ENCODE results near the gene SND1.

SND1 gene

DNA sequence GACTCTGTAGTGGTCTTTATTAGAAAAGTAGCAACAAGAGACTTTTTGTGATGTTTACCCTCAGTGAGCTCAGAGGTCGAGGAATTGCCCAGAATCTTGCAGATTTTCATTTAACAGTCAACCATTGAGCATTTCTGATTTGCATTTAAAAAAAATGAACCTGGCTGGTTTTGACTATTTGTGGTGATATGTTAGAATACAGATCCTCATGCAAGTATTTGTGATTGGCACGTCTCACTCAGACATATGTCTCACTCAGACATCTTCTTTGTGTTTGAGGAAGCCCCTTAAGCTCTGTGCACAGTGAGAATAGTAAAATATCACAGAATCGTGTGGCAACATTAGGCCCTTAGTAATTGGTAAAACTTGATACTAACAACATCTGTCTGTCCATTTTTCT is 113.2 kb downstream of the SND1 start:
- no peak overlapping the region for H3K4me3 ChIP-seq (ENCODE audit: insufficient read depth, low read length, poor library complexity, severe bottlenecking)
- H2AFZ ChIP-seq (ENCODE audit: low read depth, low read length, severe bottlenecking) = no peak overlapping the region
- TF ChIP-seq, protein P1, sequence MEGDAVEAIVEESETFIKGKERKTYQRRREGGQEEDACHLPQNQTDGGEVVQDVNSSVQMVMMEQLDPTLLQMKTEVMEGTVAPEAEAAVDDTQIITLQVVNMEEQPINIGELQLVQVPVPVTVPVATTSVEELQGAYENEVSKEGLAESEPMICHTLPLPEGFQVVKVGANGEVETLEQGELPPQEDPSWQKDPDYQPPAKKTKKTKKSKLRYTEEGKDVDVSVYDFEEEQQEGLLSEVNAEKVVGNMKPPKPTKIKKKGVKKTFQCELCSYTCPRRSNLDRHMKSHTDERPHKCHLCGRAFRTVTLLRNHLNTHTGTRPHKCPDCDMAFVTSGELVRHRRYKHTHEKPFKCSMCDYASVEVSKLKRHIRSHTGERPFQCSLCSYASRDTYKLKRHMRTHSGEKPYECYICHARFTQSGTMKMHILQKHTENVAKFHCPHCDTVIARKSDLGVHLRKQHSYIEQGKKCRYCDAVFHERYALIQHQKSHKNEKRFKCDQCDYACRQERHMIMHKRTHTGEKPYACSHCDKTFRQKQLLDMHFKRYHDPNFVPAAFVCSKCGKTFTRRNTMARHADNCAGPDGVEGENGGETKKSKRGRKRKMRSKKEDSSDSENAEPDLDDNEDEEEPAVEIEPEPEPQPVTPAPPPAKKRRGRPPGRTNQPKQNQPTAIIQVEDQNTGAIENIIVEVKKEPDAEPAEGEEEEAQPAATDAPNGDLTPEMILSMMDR (IDR thresholded peaks at IDR 0.05; ENCODE audit: insufficient read depth, low read length, poor library complexity, severe bottlenecking) = no peak
- TF ChIP-seq EZH2phosphoT487 (conservative IDR thresholded peaks at IDR 0.05; ENCODE audit: low read length) = no peak
- H3F3A ChIP-seq (ENCODE audit: insufficient read depth) = no peaks in the 10 kb centered on the region
- no peak overlapping the region for H3K9ac ChIP-seq (ENCODE audit: low read length)
- no peaks in the 10 kb centered on the region for H3K9me2 ChIP-seq (replicated peaks; ENCODE audit: insufficient read depth, low read length)
- H3K4me2 ChIP-seq (ENCODE audit: low read depth, low read length, poor library complexity, severe bottlenecking) = no peak overlapping the region
- H3K9me3 ChIP-seq (ENCODE audit: insufficient read depth, low read length) = no peaks in the 10 kb centered on the region
- H4K20me1 ChIP-seq (ENCODE audit: low read depth, low read length) = 0 out of 2 replicates have a peak, but pooled peaks cover 4% of the 10 kb centered on the region
- no peaks in the 10 kb centered on the region for H3K36me3 ChIP-seq (ENCODE audit: low read length)
- H3K27me3 ChIP-seq (ENCODE audit: low read length) = no peaks in the 10 kb centered on the region
- H3K79me2 ChIP-seq (ENCODE audit: insufficient read depth, low read length) = peaks cover 51% of the 10 kb centered on the region
- no peak overlapping the region for H3K27ac ChIP-seq (ENCODE audit: low read depth, low read length)

DNA sequence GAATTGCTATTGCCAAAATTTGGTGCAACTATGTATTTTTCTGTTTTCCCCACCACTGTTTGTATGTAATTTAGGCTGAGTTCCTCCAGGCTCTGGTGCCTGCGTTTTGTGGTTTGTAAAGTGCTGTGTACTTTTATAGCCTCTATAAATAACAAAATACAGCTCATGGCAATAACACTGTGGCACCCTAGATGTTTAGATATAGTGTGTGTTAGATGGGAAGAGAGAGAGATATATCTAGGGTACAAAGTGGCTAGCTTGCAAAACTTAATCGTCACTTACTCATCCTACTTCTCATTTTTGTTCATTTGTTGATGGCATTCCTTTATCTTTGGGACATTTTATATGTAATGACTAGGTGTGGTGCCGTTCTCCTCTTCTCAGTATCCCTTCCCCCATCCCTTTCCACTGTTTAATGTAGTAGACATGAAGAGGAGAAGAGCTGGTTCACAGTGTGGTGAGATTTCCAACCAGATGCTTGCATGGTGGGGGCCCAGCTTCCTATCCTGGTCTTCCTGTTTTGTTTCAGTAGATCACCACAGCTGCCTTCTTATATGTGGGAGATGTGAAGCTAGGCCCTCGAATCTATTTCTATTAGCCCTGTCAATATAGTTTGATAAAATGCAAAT is 115.0 kb downstream of the SND1 start:
- H3K9ac ChIP-seq (ENCODE audit: low read length) = no peak overlapping the region
- no peak overlapping the region for H3K27ac ChIP-seq (ENCODE audit: low read depth, low read length)
- TF ChIP-seq, protein P1 (IDR thresholded peaks at IDR 0.05; ENCODE audit: insufficient read depth, low read length, poor library complexity, severe bottlenecking) = no peak
- TF ChIP-seq EZH2phosphoT487 (conservative IDR thresholded peaks at IDR 0.05; ENCODE audit: low read length) = no peak
- no peaks in the 10 kb centered on the region for H3K36me3 ChIP-seq (ENCODE audit: low read length)
- H4K20me1 ChIP-seq (ENCODE audit: low read depth, low read length) = no peaks in the 10 kb centered on the region
- no peak overlapping the region for H2AFZ ChIP-seq (ENCODE audit: low read depth, low read length, severe bottlenecking)
- no peaks in the 10 kb centered on the region for H3K9me2 ChIP-seq (replicated peaks; ENCODE audit: insufficient read depth, low read length)
- H3K4me3 ChIP-seq (ENCODE audit: insufficient read depth, low read length, poor library complexity, severe bottlenecking) = no peak overlapping the region
- H3K27me3 ChIP-seq (ENCODE audit: low read length) = no peaks in the 10 kb centered on the region
- no peaks in the 10 kb centered on the region for H3K9me3 ChIP-seq (ENCODE audit: insufficient read depth, low read length)
- H3F3A ChIP-seq (ENCODE audit: insufficient read depth) = no peaks in the 10 kb centered on the region
- H3K4me2 ChIP-seq (ENCODE audit: low read depth, low read length, poor library complexity, severe bottlenecking) = no peak overlapping the region
- H3K79me2 ChIP-seq (ENCODE audit: insufficient read depth, low read length) = peaks cover 44% of the 10 kb centered on the region

DNA sequence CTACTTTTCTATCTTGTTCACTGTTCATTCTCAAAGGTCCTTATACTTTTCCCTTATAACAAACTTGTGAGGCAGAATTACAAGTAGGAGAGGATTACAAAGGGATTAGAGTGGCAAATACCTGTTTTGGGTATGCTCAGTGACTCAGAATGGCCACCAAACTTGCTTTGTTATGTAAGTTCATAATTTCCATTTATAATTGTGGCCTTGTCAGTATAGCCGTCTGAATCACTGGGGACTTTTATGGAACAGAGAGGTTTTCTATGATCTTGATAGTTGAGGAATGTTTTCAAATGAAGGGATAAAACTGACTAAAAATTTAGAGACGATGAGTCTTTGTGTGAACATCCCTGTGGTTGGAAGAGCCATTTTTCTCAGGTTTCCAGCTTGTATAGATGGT is 116.2 kb downstream of the SND1 start:
- Histone ChIP-seq H3K9ac (ENCODE audit: low read length) (no peak overlapping the region), H3F3A (ENCODE audit: insufficient read depth) (no peaks in the 10 kb centered on the region), H2AFZ (ENCODE audit: low read depth, low read length, severe bottlenecking) (no peak overlapping the region), H3K27me3 (ENCODE audit: low read length) (no peaks in the 10 kb centered on the region), H3K4me3 (ENCODE audit: insufficient read depth, low read length, poor library complexity, severe bottlenecking) (no peak overlapping the region), H3K27ac (ENCODE audit: low read depth, low read length) (no peak overlapping the region), H3K36me3 (ENCODE audit: low read length) (no peaks in the 10 kb centered on the region), H3K79me2 (ENCODE audit: insufficient read depth, low read length) (peaks cover 35% of the 10 kb centered on the region), H3K4me2 (ENCODE audit: low read depth, low read length, poor library complexity, severe bottlenecking) (no peak overlapping the region), H4K20me1 (ENCODE audit: low read depth, low read length) (no peaks in the 10 kb centered on the region), H3K9me3 (ENCODE audit: insufficient read depth, low read length) (no peaks in the 10 kb centered on the region), H3K9me2 (replicated peaks; ENCODE audit: insufficient read depth, low read length) (no peaks in the 10 kb centered on the region)
- TF ChIP-seq, protein P1 (IDR thresholded peaks at IDR 0.05; ENCODE audit: insufficient read depth, low read length, poor library complexity, severe bottlenecking) = no peak
- no peak for TF ChIP-seq EZH2phosphoT487 (conservative IDR thresholded peaks at IDR 0.05; ENCODE audit: low read length)

All from SU-DHL-6 (cell line).